ENCODE measurements around the gene GFRA3.
A peak's percentile ranks its signal among the peaks of the same experiment; 100 is the strongest.
"Not testable (repeated sequence)": the region's sequence is repeated elsewhere in the genome, so short reads cannot be mapped to it uniquely, and the experiment has no call there.

GFRA3 gene, protein sequence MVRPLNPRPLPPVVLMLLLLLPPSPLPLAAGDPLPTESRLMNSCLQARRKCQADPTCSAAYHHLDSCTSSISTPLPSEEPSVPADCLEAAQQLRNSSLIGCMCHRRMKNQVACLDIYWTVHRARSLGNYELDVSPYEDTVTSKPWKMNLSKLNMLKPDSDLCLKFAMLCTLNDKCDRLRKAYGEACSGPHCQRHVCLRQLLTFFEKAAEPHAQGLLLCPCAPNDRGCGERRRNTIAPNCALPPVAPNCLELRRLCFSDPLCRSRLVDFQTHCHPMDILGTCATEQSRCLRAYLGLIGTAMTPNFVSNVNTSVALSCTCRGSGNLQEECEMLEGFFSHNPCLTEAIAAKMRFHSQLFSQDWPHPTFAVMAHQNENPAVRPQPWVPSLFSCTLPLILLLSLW

DNA sequence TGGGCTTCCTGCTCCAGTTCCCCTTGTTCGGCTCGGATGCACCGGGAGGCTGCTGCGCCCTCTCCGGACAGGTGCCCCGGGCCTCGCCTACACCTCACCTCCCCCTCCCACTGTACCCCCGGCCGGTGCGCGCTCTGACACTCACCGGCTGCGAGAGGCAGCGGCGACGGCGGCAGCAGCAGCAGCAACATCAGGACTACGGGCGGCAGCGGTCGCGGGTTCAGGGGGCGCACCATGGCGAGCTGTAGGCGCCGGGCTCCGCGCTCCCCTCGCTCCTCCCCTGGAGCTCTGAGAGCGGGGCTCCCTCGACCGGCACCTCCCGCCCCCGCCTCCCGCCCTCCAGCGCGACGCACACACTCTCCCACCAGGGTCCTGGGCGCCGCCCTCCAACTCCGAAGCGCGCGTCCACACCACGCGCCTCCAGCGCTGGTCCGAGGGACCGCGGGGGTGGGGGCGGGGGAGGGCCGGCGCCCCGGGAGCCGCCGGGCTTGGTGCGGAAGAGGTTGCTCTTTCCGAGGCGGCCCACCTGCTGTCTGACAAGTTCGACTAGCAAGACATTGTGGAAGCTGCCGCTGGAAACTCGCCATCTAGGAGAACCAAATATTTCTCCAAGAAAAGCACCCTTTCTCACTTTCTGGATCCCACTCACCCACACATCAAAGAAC, at the start of gene GFRA3:
TSS of gene GFRA3 (minus strand) at position 433 of the 665 bp plus-strand sequence. CDS start at position 236, 197 bp downstream.
- DNase-seq: no peak

DNA sequence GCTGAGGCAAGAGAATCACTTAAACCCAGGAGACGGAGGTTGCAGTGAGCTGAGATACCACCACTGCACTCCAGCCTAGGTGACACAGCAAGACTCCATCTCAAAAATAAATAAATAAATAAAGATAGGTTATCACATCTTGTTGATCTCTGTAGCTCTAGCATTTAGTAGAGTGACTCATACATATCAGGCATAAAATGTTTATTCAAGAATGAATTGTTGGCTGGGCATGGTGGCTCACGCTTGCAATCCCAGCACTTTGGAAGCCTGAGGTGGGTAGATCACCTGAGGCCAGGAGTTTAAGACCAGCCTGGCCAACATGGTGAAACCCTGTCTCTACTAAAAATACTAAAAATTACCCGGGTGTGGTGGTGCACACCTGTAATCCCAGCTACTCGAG, 43.8 kb upstream of the GFRA3 start:
- not testable (repeated sequence) for DNase-seq

DNA sequence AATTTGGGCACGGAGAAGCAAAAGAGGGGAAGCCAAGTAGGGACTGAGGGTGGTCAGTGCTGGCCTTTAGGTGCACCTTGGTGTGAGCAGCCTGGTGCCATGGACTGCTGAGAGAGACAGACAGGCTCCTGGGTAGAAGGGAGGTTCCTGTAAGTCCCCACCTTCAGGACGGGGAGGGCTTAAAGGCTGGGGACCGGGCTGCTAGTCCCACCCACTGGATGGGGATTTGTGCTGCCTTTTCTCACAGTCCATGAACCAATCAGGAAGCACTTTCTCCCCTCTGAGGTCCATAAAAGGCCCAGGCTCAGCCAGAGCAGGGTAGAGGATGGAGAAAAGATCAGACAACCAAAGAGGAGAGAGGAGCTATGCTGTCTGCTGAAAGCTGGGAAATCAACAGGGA, 41.9 kb upstream of the GFRA3 start:
- DNase-seq: no peak

DNA sequence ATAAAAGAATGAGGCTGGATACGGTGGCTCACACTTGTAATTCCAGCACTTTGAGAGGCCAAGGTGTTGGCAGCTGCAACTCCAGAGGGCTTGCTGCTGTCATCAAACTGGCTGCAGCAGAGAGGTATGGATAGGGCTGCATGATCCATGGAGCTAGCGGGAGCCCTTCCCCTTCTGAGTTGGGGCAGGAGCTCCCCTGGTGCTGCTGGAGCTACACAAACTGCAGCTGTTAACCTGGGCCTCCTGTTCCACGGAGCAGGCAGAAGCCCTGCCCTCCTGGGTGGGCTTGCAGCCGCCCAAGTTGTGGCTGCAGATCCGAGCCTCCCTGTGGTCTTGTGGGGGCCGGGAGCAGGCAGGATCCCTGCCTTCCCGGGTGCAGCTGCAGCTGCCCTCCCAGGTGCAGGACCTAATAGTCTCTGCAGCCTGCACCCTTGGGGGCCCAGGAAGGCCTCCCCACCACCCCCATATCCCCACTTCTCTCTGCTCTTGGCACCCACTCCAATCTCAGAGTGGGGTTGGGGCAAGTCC, 41.4 kb upstream of the GFRA3 start:
- no peak for DNase-seq

DNA sequence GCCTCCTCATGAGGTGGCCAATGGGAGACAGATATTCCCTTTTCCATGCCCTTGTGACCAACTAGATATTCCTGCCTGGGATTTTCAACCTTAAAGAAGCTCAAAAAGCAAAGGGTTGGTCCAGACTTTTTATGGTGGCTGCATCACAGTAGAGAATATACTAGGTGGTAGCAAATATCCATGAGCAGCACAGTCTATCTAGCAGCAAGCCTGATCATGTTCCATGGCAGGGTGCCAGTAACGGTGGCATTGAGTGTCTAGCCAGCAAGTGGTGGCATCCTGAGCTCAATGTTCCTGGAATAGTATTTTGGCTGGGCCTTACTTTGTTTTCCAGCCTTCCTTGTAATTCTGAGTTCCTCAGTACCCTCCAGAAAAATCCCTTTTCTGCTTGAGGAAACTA, 31.4 kb upstream of the GFRA3 start:
- peak; percentile 22 to 52 for DNase-seq

DNA sequence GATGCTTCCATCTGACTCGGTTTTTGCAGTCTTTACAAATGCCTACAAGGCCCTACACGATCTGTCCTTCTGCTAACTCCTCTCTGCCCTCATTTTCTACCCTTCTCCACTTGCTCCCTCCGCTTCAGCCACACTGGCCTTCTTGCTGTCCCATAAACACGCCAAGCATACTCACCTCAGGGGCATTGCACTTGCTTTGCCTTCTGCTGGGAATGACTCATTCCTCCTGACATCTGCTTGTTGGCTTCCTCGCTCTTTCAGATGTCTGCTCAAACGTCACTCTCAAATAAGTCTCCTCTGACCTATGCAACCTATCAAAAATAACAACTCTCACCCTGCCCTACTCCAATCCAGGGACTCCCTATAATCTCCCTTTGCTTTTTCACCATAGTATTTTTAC, 29.0 kb upstream of the GFRA3 start:
- DNase-seq: no peak

DNA sequence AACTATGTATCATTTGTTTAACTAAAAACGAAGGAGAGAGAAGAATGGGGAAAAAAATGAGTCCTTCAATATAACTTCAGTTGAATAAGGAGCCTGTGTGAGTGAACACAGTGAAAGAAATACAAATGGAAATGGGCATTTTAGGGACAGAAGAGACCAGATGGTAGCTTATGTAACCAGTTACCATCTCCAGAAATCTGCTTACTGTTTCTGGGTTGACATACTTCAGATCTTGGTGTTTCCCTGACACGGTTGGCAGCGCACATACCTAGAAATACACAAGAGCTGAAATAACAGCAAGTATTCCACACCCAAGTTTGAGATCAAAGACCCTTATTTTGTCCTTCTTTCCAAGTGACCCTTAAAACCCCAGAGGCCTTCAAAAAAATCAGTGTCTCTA, 14.9 kb upstream of the GFRA3 start:
- no peak for DNase-seq

DNA sequence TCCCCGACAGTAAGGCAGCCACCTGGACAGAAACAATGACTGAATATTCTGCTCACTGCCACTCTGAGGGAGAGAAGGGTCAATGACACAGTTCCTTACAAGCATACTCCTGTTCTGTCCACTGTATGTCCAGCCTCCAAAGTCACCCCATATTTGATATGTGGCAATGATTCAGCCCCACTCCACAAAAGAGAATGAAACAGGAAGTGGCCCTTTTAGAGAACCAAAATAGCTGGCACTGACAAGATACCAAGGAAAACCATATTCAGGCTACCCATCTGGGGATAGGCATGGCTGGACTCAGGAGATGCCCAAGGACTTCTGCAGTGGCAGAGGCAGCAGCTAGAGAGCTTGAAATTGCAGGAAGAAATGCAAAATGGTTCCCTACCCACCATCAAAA, 12.8 kb upstream of the GFRA3 start:
- no peak for DNase-seq

DNA sequence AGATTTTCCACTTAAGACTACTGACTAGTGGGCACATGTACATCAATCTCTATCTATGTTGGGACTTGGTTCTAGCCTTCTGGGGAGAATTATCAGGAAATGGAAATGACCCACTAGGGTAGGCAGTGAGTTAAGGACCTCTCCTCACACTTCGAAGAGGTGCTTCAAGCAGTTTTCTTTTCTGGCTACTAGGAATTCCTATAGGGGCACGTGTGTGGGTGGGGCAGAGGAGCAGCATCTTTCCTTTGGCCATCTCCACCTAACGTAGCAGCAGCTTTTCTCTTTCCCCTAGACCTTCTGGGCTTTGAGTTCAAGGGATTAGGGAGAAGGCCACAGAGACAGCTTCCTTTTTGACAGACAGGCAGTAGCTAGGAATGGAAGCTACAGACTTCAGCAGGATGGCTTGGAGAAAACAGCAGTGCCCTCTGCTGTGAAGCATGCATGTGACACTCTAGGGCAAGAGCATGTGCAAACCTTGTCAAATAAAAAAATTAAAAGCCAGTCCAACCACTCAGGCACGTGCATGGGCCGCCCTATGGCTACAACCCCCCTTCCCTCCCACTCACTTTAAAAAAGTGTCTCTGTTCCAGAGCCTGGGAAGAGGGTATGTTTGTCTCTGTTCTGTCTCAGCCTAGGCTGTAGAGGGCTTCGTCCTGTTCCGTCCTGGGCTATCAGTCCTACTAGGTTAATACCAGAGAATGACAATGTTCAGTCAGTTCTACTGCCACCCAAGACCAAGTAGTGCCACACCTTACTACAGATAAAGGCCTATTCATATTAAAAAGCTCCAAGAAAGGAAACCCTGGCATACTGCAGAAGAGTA, 8.7 kb upstream of the GFRA3 start:
- peak; percentile 10 to 44 for DNase-seq

DNA sequence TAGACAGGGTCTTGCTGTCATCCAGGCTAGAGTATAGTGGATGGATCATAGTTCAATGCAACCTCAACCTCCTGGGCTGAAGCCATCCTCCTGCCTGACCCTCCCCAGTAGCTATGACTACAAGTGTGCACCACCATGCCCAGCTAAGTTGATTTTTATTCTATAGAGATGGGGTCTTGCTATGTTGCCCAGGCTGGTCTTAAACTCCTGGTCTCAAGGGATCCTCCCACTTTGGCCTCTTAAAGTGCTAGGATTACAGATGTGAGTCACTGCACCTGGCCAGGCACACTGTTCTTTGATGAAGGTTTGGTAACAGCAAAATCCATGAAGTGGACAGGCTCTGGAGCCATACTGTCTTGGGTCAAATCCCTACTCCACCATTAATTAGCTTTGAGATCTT, 6.5 kb upstream of the GFRA3 start:
- DNase-seq: no peak

DNA sequence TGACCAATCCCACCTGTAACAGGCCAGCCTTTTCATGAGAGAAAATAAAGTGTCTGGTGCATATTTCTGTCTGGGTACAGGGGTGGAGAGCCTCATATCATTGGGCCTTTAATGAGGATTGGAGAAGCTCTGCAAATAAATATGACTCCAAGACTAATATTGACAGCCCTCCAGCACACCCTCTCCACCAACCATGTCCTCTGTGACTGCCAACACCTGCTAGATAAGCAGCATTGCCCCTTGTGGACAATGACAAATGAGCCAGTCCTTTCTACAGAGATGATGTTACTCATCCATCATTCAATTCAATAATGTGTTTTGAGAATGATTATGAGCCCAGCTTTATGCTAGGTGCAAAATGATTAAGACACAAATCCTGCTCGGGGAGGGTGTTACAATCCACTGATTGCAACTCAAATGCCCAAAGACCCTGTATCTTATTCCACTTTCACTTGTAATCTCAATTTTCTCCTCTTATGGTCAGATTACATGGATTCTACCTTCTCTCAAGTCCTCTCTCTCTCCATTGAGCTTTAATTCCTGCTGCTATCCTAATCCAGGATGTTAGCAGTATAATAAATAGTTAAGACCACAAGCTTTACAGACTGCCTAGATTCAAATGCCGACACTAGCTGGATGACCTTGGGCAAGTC, 2.1 kb upstream of the GFRA3 start:
- DNase-seq: peak; percentile 21 to 64

DNA sequence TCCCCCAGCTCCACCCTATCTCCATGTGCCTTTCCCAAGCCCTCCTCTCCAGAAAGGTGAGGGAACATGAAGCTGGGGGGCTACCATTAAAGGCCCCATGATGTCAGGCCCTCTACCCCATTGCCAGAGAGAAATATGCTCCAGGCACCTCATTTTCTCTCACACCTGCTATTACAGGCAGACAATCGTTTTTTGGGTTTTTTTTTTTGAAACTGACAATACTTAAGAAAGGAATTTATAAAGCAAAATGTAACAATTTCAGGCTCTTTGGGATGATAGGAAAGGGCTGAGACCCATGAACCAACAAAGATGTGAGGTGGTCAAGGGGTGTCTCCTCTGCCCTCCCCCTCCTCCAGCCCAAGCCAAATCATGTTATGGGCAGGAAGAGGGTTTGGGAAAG, 1.5 kb upstream of the GFRA3 start:
- DNase-seq: no peak

DNA sequence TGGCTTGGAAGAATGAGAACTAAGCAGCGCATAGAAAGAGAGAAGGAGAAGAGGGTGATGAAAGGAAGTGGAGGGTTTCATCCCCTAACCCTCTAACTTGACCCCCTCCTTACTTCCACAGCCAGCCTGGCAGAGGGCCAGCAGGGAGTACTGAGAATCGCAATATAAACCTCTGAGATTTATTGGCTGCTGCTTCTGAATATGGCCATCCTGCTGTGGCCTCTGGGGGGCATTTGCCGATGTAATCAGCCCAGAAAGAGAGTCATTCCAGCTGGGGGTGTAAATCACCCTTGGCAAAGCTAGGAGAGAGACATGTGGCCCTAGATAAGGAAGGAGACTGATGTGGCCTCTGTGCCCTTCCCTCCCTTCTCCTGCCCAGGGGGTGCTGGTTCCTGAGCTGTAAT, 960 bp upstream of the GFRA3 start:
- DNase-seq: peak; percentile 18 to 57

DNA sequence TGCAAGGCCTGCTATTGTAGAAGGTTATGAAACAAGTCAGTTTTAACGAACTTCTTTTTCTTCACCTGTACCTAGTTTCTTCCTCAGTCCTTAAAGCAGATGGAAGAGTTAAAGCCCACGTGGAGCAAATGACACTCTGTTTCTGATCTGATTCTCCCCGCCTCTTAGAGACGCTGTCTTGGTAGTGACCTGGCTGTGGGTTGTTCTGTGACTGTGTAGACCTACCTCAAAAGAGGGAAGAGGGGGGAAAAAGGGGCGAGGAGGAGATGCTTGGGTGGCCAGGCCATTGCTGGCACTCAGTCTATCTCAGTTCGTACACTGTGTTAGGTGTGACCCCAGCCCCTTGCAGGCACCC, 610 bp downstream of the GFRA3 start:
- DNase-seq: no peak

DNA sequence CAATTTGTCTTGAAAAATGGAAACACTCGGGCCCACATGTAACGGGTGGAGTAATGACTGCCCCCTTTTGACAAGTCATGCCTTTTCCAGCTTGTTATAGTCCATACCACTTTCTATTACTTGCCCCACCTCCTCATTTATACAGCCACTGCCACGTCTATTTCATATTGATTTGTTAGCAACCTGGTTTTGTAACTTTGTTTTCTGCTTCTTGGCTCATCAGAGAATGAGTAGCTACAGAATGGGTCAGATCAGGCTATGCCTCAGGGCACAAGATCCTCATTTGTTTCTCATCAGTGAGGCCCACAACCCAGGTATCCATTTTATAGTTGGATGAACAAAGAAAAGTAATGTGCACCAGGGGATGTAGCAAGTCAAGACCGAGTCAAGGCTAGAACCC, 1.7 kb downstream of the GFRA3 start:
- DNase-seq: no peak

DNA sequence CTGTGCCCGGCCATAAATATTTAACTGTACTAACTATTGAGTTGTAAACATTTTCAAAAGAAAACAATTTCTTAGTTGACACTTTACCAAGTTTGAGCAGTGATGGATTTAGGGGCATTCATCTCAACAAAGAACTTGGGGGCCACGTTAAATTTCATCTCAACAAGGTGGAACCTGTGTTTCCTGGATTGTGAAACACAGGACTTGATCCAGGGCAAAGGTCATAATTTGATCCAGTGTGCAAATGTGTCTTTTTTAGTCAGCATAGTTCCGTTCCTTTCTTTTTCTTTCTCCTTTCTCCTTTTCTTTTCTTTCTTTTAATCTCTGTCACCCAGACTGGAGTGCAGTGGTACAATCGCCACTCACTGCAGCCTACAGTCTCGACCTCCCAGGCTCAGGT, 3.1 kb downstream of the GFRA3 start:
- no peak for DNase-seq

DNA sequence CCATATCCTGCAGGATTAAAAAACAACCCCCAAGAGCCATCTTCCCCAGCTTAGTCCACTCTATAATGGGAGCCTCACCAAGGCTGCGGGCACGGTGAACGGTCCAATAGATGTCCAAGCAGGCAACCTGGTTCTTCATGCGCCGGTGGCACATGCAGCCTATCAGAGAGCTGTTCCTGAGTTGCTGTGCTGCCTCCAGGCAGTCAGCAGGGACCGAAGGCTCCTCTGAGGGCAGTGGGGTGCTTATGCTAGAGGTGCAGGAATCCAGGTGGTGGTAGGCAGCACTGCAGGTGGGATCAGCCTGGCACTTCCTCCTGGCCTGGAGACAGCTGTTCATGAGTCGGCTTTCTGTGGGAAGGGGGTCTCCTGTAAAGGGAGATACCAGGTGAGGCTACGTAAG, 10.2 kb downstream of the GFRA3 start:
- DNase-seq: no peak

DNA sequence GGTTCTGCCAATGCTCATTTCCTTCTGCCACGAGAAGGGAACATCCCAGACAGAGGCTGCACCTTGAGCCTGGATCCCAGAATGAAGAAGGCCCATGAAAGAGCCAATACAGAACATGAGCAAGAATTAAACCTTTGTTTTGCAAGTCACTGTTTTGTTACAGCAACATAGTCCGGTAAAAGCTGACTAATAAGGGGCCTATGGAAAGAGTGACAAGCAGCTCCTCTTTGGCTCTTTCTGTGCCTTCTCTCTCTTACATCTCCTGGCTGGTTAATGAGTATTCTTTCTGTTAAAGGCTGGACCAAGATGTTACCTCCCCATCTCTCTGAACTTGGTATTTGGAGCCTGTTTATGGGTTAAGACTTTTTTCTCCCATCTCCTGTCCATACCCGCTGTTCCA, 10.8 kb downstream of the GFRA3 start:
- DNase-seq: no peak

DNA sequence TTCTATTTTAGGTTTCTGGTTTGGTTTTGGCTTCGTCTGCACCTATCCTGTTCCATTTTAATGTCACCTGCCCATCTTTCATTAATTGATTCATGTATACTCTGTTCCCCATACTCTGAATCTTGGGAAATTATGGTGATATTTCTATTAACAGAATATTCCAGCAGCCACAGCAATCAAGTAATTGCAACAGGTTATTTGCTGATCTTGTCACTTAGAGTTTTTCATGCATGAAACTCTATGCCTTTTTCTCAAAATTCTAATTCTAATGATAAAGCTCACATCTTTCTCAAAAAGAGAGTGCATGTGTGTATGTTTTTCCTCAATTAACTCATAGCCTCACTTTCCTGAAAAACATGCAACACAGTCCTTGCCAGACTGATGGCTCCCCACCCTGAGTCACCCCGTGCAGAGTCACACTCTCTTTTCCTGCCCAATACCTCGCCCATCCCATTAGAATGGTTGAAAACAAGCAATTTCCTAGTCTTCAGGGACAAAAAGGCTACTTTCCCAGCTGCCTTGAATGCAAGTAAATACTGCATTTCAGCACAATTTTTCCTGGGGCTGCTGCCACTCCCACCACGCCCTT, 15.6 kb downstream of the GFRA3 start:
- DNase-seq: no peak

DNA sequence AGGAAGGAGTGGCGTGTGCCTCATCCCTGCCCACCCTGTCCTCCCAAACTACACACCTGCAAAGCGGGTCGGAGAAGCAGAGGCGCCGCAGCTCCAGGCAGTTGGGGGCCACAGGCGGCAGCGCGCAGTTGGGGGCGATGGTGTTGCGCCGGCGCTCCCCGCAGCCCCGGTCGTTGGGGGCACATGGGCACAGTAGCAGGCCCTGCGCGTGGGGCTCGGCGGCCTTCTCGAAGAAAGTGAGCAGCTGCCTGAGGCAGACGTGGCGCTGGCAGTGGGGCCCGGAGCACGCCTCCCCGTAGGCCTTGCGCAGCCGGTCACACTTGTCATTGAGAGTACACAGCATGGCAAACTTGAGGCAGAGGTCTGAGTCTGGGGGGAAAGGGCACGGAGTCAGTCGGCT, 16.8 kb downstream of the GFRA3 start:
- no peak for DNase-seq

DNA sequence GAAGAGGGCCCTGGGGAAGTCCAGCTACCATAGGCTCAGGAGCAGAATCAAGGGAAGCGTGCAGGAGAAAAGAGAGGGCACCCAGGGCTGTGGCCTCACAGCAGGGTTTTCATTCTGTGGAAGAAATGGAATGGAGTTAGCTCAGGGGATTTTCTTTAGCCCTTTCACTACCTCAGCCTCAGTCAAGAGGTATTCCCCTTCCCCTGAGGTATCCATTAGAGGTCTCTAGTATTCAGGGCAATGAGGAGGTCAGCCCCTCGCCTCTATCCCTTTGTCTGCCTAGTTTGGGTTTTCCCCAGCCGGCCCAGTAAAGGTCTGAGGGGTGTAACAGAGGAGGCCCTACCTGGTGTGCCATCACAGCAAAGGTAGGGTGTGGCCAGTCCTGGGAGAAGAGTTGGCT, 21.5 kb downstream of the GFRA3 start:
- no peak for DNase-seq

DNA sequence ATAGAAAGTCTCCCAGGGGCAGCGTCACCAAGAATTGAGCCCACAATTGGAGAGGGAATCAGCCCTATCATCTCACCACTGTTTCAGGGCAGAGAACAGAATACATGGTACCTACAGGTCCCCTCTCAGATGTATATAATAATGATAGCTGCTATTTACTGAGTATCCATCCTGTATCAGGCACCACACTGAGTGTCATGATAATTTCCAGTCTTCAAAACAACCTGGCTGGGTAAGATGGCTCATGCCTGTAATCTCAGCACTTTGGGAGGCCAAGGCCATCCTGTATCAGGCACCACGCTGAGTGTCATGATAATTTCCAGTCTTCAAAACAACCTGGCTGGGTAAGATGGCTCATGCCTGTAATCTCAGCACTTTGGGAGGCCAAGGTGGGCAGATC, 26.6 kb downstream of the GFRA3 start:
- not testable (repeated sequence) for DNase-seq

DNA sequence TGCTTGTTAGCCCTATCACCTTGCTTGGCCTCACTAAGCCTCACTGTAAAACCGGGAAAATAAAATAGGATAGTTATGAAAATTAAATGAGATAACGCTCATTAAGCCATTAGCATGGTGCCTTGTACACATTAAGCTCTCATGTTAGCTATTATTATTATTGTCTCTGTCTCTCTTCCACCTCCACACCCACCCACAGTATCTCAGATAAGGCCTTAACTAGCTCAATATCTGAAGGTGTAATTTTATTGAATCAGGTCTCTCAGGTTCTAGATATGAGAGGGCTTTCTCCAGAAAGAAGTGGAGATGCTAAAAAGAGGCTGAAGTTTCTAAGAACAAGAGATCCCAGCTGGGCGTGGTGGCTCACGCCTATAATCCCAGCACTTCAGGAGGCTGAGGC, 27.6 kb downstream of the GFRA3 start:
- no peak for DNase-seq
